Endometrium (tissue), 2 donors: ENCODE results near the gene ZNF365.

Experiments used
- FAIRE-seq: peaks from 2 replicates; lab custom pipeline; 2012; peaks lifted over from hg19 to GRCh38; lab: Jason Lieb, UNC
- donor health status: control.
- donor health status: control.

Gene ZNF365

GRCh38 chr10:62414359-62414758 is 40.2 kb downstream of the ZNF365 start:
- no peak for FAIRE-seq

DNA sequence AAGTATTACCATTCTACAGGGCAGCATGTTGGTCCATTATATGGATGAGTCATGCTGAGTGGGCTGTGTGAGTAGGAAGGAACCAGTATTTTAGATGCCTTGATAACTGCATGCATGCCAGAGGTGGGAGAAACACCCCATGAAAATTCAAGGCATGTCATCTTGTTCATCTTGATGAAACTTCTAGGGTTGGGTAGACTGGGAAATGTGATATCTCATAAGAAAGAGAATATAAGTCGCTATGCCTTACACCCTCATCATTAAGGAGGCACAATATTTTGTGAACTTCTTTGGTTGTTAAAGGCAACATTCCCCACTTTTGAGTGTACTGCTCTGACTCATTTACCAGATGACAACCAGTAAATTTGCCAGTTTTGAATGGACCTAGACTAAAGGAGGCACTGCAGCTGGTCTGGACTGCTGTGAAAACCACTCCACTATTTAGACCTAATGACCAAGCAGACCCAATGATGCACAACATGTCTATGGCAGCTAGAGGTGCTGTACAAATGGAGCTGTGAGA is 48.0 kb downstream of the ZNF365 start:
- FAIRE-seq, result no peak

GRCh38 chr10:62424026-62424425 is 49.9 kb downstream of the ZNF365 start:
- no peak for FAIRE-seq

DNA sequence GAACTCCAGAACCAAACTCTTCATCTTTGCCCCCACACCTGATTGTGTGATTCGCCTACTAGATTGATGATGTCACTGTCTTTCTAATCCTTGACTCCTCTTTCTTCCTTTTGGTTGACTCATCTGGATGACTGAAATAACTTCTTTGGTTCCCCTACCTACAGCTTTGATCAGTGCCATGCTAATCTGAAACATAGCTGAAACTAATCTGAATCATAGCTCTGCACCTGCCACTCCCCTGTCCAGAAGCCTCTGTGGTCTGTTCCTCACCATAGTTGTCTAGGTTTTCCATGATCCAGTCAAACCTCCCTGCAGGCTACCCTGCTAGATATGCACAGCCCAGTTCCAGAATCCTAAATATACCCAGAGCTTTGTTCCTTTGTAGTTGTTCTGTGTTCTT is 51.9 kb downstream of the ZNF365 start:
- FAIRE-seq, result no peak

GRCh38 chr10:62426600-62426999 is 52.4 kb downstream of the ZNF365 start:
- no peak for FAIRE-seq

DNA sequence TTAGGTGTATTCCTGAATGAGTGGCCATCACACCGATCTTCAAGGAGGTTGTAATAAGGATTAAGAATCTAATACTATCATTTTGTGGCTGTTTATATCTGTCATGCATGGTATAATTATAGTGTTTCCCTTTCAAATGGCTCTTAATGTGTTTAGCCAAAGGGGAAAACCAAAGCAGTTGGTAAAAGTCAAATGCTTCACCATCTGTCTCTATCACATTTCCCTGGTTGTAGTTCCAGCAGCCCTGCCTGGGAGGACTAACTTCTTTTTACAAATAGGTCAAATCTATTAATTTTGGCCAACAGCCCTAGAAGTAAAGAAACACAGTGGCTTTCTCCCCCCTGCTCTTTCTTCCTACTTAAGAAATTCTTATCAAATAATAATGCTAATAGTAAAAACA is 56.7 kb downstream of the ZNF365 start:
- FAIRE-seq, result peak; percentile 57

DNA sequence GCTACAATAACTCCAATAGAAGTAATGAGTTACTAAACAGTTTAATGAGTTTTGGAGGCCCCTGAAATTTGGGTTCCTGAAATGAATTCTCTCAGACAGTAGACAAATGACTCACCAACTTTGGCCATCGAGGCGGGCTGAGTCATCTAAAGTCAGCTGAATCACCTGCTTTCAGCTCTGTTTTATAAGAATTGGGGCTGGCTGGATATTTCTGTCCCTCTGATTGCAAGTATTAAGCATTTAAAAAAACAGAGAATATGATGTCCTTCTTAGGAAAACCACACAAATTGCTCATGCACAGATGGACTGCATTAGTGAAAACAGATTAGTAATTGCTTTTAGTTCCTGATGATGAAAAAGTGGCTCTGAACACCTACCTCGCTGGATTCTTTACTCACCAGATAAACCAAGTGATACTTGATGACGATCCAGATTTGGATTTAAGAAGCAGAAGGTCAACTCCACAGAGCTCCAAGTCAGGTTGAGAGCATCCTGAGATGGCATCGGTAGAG is 59.1 kb downstream of the ZNF365 start:
- FAIRE-seq, result no peak

DNA sequence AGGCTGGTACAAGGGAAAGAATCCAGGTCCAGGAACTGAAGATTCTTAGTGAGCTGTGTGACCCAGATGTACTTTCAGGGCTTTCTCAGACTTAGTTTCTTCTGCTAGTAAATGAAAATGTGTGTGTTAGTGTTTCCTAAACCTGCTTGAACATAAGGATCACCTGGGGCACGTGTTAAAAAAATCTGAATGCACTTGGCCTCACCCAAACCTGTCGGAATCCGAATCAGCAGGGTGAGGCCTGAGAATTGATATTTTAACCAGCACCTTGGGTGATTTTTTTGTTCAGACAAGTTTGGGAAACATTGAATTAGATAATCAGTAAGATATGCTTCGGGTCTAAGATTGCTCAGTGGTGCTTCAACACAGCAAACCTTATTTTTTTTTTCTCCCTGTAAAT is 59.7 kb downstream of the ZNF365 start:
- no peak for FAIRE-seq

DNA sequence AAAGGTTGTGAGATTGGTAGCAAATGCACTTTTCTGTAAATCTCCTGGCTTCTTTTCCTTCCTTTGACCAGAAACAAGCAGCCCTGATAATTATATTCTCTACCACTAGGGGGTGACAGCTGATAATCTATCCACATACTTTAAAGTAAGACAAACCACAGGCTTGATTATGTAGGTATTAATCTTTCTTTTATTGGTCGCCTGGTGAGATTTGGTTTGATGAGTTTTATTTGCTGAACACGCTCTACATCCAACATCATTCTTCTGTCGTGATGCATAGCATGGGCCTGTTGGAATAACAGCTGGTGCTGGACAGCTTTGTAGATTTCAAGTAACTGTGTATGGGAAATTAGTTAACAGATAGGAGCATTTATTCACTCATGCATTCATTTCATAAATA is 63.5 kb downstream of the ZNF365 start:
- peak; percentile 86 for FAIRE-seq

GRCh38 chr10:62442006-62442405 is 67.8 kb downstream of the ZNF365 start:
- FAIRE-seq, result no peak

DNA sequence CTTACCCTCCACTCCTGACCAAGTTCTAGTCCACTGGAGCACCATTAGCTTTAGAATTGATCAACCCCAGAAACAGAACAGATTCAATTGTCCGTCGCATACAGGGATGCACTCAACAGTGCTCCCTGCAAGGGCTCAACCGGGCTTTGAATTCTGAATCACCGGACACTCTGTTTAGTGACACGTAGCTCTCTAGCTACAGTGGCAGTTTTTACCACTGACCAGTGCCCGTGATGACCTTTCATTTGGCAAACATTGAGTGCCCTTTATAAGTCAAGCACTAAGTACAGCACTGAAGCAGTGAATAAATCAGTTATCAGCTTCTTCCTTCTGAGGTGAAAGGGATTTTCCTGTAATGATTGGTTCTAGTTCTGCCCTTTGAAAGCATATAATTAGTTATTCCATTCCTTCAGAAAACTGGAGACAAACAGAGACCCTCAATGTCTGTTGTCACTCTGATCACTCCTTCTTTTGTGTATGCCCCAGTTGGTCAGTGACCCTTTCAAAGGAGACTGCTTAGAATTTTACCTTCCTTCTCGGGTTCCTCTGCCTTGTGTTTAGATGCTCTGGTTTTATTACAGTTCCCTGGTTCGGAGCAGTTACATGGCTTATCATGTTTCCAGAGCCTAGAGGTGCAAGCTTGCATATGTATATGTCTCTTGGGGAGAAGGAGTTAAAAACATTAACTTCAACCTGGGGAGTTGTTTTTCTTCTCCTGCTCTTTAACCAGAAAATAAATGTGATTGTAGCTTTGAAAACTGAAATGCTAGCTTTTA is 68.9 kb downstream of the ZNF365 start:
- FAIRE-seq, result no peak

DNA sequence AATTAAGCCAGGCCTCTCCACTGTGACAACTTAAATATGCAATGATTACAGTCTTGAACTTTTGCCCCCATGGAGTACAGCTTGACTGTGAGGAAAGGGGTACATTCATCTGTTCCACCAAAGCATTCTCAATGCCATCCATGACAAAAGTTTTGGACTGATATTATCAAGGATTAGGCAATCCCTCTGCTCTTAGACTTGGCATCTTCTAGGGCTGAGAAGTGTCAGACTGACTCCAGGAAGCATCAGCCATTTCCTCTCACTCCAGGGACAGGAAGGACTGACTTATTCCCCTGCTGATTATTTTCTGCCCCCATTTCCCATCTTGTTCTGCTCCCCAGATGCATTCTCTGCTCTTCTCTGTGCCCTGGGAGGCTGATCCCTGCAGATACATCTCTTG is 69.7 kb downstream of the ZNF365 start:
- FAIRE-seq, result no peak

DNA sequence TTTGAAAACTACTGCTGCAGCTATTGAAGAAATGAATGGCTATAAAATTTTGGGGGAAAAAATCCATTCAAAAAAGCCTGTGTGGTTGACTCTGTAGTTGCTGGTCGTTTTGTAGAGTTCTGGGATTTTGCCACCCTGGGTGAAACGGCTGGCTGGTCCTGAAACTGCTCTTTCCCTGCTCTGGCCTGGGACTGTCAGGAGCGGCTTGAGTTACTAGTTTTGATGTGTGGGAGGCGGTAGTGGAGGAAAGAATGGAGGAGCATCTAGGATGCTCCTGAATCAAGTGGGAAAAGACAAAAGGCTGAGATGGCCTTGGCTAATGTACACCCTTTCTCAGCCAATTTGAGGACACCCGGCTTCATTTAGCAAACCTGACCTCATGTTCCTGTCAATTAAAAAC is 72.5 kb downstream of the ZNF365 start:
- no peak for FAIRE-seq

DNA sequence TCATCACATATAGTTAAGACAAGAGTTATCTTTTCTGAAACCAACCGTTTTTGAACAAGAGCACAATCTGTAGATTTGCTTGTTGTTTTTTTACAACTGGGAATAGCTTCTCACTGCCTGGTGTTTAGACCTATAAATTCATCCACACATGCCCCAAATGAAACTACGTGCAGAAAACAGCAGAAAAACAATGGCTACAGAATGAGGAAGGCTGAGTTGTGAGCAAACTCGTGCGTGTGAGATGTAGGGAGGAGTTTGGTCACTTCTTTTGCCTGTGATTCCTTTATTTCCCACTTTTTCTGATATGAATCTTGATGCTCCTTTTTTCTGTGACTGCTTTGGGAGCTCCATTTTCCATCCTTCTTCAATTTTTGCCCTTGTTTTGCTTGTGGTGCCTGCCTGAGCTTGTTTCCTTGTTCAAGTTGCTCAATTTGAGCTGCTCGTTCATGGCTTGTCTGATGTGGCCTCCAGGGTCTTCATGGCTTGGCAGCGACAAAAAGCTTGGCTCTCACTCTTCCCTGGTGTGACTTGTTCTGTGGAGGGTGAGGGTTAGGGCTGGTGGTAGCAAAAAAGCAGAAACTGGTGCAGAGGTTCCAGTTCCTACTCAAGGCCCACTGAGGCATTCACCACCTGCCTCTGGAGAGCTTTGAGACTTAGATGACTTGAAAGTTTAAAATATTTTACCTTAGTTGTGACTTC is 76.9 kb downstream of the ZNF365 start:
- no peak for FAIRE-seq

DNA sequence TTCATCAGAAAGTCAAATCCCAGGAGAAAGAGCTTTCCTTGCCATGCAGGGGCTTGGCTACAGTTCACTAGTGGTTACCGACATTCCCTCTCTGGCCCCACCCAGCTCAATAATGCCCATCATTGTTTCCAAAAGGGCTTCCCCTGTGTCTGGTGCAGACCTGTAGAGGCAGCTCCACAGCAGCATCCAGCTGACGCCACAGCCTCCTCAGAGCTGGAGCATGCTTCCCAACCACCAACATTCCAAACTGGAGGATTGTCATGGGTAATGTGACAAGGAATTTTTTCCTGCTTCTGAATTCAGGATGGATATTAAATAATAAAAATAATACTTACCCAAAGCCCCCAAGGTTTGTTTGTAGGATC is 77.4 kb downstream of the ZNF365 start:
- FAIRE-seq, result no peak
